Measurements from ENCODE around the gene PKM.

PKM gene

DNA sequence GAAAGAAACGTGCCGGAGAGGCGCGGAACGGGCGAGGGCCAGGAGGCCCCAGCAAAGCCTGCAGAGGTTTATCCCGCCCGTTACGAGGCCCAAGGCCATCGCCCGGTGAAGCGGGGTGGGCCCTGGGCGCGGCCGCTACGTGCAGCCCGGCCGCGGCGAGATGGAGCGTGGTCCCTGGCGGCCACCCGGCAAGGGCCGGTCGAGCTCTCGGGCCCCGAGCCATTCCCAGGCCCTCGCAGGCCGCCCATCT lies 1.1 kb downstream of the PKM start:
- in situ Hi-C loops (cut with HindIII; ENCODE audit: low sequenced_read_pairs) = no loop called here
- DNase-seq (ENCODE audit: low read depth) = no peak
- TF ChIP-seq, protein P1, sequence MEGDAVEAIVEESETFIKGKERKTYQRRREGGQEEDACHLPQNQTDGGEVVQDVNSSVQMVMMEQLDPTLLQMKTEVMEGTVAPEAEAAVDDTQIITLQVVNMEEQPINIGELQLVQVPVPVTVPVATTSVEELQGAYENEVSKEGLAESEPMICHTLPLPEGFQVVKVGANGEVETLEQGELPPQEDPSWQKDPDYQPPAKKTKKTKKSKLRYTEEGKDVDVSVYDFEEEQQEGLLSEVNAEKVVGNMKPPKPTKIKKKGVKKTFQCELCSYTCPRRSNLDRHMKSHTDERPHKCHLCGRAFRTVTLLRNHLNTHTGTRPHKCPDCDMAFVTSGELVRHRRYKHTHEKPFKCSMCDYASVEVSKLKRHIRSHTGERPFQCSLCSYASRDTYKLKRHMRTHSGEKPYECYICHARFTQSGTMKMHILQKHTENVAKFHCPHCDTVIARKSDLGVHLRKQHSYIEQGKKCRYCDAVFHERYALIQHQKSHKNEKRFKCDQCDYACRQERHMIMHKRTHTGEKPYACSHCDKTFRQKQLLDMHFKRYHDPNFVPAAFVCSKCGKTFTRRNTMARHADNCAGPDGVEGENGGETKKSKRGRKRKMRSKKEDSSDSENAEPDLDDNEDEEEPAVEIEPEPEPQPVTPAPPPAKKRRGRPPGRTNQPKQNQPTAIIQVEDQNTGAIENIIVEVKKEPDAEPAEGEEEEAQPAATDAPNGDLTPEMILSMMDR (IDR thresholded peaks at IDR 0.05; ENCODE audit: low read depth, low read length, missing control alignments) = no peak
- peak overlapping the region; percentile 94 for H3K4me3 ChIP-seq (ENCODE audit: low read depth, low read length)

DNA sequence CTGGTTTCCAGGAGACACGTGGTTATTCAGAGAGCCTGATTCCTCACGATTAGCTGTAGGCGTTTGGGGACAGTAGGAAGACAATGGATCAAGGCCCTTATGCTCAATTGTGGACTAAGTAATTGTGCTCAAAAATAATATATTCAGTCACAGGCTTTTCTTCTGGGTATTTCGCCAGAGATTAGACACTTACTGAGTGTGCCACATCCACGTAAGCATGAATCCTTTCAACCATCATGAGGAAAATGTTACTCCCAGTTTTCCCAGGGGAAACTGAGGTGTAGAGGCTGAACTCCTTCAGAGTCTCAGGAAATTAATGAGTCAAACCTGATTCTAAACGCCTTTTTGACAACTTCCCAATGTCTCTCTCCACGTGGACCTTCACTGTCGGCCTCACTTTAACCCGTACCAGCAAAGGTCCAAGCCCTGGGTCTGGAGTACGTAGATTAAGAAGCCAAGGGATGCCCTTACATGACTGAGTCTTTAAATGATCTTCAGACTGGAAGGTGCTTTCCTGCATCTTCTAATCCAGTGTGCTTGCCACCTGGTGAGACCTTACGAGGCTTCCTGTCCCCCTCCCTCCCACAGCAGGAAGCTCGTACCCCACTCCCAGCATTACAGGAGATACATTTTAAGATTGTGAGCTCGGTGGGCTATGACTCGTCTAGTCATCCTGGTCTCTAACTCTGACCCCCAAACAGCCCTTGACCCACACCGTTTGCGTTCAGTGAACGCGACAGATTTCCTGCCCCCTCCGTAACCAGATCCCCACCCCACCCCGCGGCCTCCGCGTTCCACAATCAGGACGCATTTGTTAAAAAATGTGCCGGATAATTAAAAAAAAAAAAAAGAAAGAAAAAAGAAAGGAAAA lies 1.7 kb downstream of the PKM start:
- in situ Hi-C loops (cut with HindIII; ENCODE audit: low sequenced_read_pairs) = no loop called here
- DNase-seq (ENCODE audit: low read depth) = no peak
- TF ChIP-seq, protein P1 (IDR thresholded peaks at IDR 0.05; ENCODE audit: low read depth, low read length, missing control alignments) = no peak
- peak overlapping the region; percentile 94 for H3K4me3 ChIP-seq (ENCODE audit: low read depth, low read length)

DNA sequence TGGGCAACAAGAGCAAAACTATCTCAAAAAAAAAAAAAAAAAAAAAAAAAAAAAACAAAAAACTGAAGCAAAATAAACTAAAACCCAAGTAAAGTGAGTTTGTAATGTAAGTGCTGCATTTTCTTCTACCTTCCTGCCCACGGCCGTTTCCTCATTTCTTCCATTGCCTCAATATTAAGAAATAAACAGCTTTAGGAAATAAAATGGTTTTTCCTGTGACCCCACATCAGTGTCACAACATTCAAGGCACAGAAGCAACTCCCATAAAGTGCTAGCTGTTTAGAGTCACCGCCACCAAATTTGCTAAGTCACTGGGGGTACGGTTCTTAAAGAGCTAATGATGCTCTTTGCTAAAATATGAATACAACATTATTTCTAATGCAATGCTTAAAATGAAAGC lies 3.3 kb downstream of the PKM start:
- in situ Hi-C loops (cut with HindIII; ENCODE audit: low sequenced_read_pairs) = no loop called here
- TF ChIP-seq, protein P1 (IDR thresholded peaks at IDR 0.05; ENCODE audit: low read depth, low read length, missing control alignments) = no peak
- H3K4me3 ChIP-seq (ENCODE audit: low read depth, low read length) = peak overlapping the region; percentile 94
- DNase-seq (ENCODE audit: low read depth) = no peak

DNA sequence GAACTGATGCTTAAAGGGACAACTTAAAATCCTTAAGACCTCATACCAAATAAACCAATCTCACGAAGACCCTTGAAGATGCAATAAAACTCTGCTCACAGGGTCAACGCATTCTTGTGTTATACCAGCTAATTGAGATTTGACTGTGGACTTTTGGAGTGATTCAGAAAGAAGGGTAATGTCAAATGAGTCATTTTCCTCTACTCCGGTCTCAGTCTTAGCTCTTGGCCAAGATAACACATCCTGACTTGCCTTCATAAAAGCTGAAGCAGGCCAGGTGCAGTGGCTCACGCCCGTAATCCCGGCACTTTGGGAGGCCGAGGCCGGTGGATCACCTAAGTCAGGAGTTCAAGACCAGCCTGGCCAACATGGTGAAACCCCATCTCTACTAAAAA lies 3.8 kb downstream of the PKM start:
- peak; percentile 57 for DNase-seq (ENCODE audit: low read depth)
- in situ Hi-C loops (cut with HindIII; ENCODE audit: low sequenced_read_pairs) = no loop called here
- H3K4me3 ChIP-seq (ENCODE audit: low read depth, low read length) = peak overlapping the region; percentile 94
- TF ChIP-seq, protein P1 (IDR thresholded peaks at IDR 0.05; ENCODE audit: low read depth, low read length, missing control alignments) = no peak

DNA sequence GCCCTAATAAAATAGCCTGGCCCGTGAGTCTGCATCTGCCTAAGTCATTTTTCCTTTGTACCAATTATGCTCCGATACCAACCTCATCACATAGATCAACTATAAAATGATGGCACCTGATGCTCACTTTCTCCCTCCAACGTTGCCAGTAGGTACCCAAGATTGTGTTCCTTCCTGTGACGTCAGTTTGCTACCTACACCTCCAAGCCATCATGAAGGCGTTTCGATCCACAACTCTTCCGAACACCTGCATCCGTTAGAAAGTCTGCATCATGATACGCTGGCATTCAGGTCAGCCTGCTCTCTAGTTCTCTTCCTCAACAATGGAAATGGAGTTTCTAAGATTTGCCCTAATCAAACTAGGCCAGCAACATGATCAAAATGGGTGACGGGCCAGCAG lies 7.7 kb downstream of the PKM start:
- TF ChIP-seq, protein P1 (IDR thresholded peaks at IDR 0.05; ENCODE audit: low read depth, low read length, missing control alignments) = no peak
- in situ Hi-C loops (cut with HindIII; ENCODE audit: low sequenced_read_pairs) = no loop called here
- DNase-seq (ENCODE audit: low read depth) = no peak
- H3K4me3 ChIP-seq (ENCODE audit: low read depth, low read length) = no peak overlapping the region

DNA sequence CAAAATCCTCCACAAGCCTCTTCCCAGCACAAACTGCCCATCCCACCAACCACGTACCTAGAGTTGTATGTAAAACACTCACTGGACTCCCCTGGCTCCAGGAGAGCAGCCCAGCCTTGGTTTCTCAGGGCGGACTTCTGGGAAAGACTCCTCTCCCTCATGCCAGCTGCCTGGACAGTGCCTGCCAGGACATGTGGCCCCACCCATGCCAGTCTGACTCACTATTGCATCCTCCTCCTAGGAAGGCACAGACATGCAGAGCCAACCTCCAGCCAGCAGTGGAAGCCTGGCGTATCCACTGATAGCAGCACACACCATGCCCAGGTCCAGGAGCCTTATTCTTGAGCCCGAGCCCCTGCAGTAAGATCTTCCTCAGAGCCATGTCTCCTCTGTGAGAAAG lies 8.6 kb downstream of the PKM start:
- H3K4me3 ChIP-seq (ENCODE audit: low read depth, low read length) = no peak overlapping the region
- in situ Hi-C loops (cut with HindIII; ENCODE audit: low sequenced_read_pairs) = no loop called here
- TF ChIP-seq, protein P1 (IDR thresholded peaks at IDR 0.05; ENCODE audit: low read depth, low read length, missing control alignments) = no peak
- DNase-seq (ENCODE audit: low read depth) = no peak
